NCI-H146 treated with DMSO at 0.1 percent for 48 hours (cell line): ENCODE measurements around the gene IGSF23.
A peak's percentile ranks its signal among the peaks of the same experiment; 100 is the strongest.
"Not testable (repeated sequence)": the region's sequence is repeated elsewhere in the genome, so short reads cannot be mapped to it uniquely, and the experiment has no call there.

ENCODE experiments used
- DNase-seq: peaks from one replicate; lab custom pipeline; 2025; ENCODE audit not compliant: unreplicated experiment; lab: John Stamatoyannopoulos, UW

The IGSF23 gene

GRCh38 chr19:44610497-44610896 is 2.9 kb upstream of the IGSF23 start:
- not testable (repeated sequence) for DNase-seq

GRCh38 chr19:44611812-44612295 is 1.5 kb upstream of the IGSF23 start:
- peak; percentile 99 for DNase-seq

- no peak for DNase-seq
Observed at GRCh38 chr19:44614313-44614712, 950 bp downstream of the IGSF23 start.

- no peak for DNase-seq
Observed at GRCh38 chr19:44615863-44616247, 2.5 kb downstream of the IGSF23 start.

GRCh38 chr19:44617110-44617880 is 3.9 kb downstream of the IGSF23 start:
- DNase-seq = no peak

GRCh38 chr19:44618640-44619357 is 5.4 kb downstream of the IGSF23 start:
- no peak for DNase-seq

- no peak for DNase-seq
Observed at GRCh38 chr19:44620667-44621066, 7.3 kb downstream of the IGSF23 start.

- no peak for DNase-seq
Observed at GRCh38 chr19:44621367-44621766, 8.0 kb downstream of the IGSF23 start.

- no peak for DNase-seq
Observed at GRCh38 chr19:44623080-44623479, 9.7 kb downstream of the IGSF23 start.

- no peak for DNase-seq
Observed at GRCh38 chr19:44623626-44624025, 10.3 kb downstream of the IGSF23 start.

GRCh38 chr19:44624840-44625354 is 11.5 kb downstream of the IGSF23 start:
- DNase-seq = no peak

- not testable (repeated sequence) for DNase-seq
Observed at GRCh38 chr19:44625637-44626036, 12.3 kb downstream of the IGSF23 start.

- no peak for DNase-seq
Observed at GRCh38 chr19:44626048-44626624, 12.8 kb downstream of the IGSF23 start.

GRCh38 chr19:44627631-44628030 is 14.3 kb downstream of the IGSF23 start:
- no peak for DNase-seq

- no peak for DNase-seq
Observed at GRCh38 chr19:44628793-44629192, 15.4 kb downstream of the IGSF23 start.

- not testable (repeated sequence) for DNase-seq
Observed at GRCh38 chr19:44631611-44632010, 18.2 kb downstream of the IGSF23 start.

- DNase-seq = not testable (repeated sequence)
Observed at GRCh38 chr19:44634058-44634457, 20.7 kb downstream of the IGSF23 start.

GRCh38 chr19:44634785-44635184 is 21.4 kb downstream of the IGSF23 start:
- DNase-seq = no peak

- DNase-seq = no peak
Observed at GRCh38 chr19:44635581-44636438, 22.4 kb downstream of the IGSF23 start.

- DNase-seq = no peak
Observed at GRCh38 chr19:44636439-44637389, 23.4 kb downstream of the IGSF23 start.
